Pancreas (tissue), 10 donors: Measurements from ENCODE around the gene COL6A1. TPM values are rescaled to one million over a fixed set of nuclear protein-coding genes. Genes with fewer than 3 reads are reported as not detected.
A peak's percentile ranks its signal among the peaks of the same experiment; 100 is the strongest.
"Not testable (repeated sequence)": the region's sequence is repeated elsewhere in the genome, so short reads cannot be mapped to it uniquely, and the experiment has no call there.

Source experiments
- ATAC-seq, 4 donors: fragments of 200-7000 bp; cut with Tn5 transposase; one replicate each; pipeline versions ENCODE4 v1.8.0 to v1.9.1; 2020; ENCODE audit warnings: mild to moderate bottlenecking in 4 of 4, moderate library complexity in 4 of 4
- DNase-seq, 6 donors: peaks; one replicate each; pipeline ENCODE4 v3.0.0-alpha.2; 2020
- FAIRE-seq: peaks from 2 replicates; lab custom pipeline; 2012; peaks lifted over from hg19 to GRCh38; lab: Jason Lieb, UNC
- H3K27ac ChIP-seq, 4 donors: fragments of 200-600 bp; sonication (generic); 1 replicate in 3 of 4; 2 replicates in 1 of 4; pipeline versions ENCODE4 v1.5.0 to v1.8.0; 2020
- H3K27me3 ChIP-seq, 4 donors: fragments of 200-600 bp; one replicate each; pipeline ENCODE4 v1.8.0; 2021
- H3K36me3 ChIP-seq, 3 donors: fragments of 200-600 bp; sonication (generic) in 1 of 3; one replicate each; pipeline versions ENCODE4 v1.5.0 to v1.8.0; 2020 to 2021
- H3K4me1 ChIP-seq, 3 donors: fragments of 200-600 bp; one replicate each; pipeline ENCODE4 v1.8.0; 2021
- H3K4me3 ChIP-seq, 4 donors: fragments of 200-600 bp; sonication (generic) in 2 of 4; one replicate each; pipeline versions ENCODE4 v1.5.0 to v1.8.0; 2020 to 2021
- H3K9me3 ChIP-seq, 4 donors: fragments of 200-600 bp; one replicate each; pipeline ENCODE4 v1.8.0; 2021
- CTCF ChIP-seq, 4 donors: fragments of 200-600 bp; sonication (generic) in 3 of 4; IDR thresholded peaks; one replicate each; pipeline versions ENCODE4 v1.5.0 to v1.8.0; 2021; ENCODE audit warnings: antibody characterized with exemption in 4 of 4
- WGBS, 2 donors: extraction: QIAGEN DNeasy Blood & Tissue Kit; methylation state at CpG; one replicate each; pipeline ENCODE4 v1.1.7; 2013; 5-methylcytosine and 5-hydroxymethylcytosine counted together
- intact Hi-C, 3 donors: fragments of 100-400 bp; cut with DNase I; formaldehyde crosslinking; loops; one replicate each; pipeline versions ENCODE4 v1.11.1 to v1.14.2; 2022
- polyA plus RNA-seq, 2 donors: library from polyadenylated mRNA; stranded (reverse); fragments of 200-250 nt; gene quantifications; one replicate each; pipeline ENCODE4 v1.2.3, GENCODE V29; 2013
- total RNA-seq, 6 donors: library from RNA; stranded (reverse); fragmentation: NEBNext Ultra II Directional in 4 of 6; extraction: Animal tissue kit (Norgen Biotek cat#: 25700) in 4 of 6; gene quantifications; one replicate each; pipeline versions ENCODE4 v1.2.1 to v1.2.4, GENCODE V29; 2021 to 2023
- donor health status: healthy with polysubstance abuse.
- donor health status: DM: no; HTN: no; CAD: no; lungs with moderate emphysema.
- donor health status: DM: no; HTN: no; CAD: no.
- donor health status: control.
- donor health status: control.
- donor health status: Bipolar disorder and iron deficiency.
- donor health status: DM: yes; HTN: yes; CAD: no.
- donor health status: DM: no; HTN: no; CAD: no.
- donor health status: DM: no; HTN: no; CAD: no.
- donor health status: DM: yes; HTN: yes; CAD: no.

COL6A1 gene
- total and polyA plus RNA-seq, 8 donors: 22.9 to 131 (median 61.2) TPM

- H3K27ac ChIP-seq: no peak overlapping the region
- no peaks in the 10 kb centered on the region for H3K4me1 ChIP-seq
- H3K36me3 ChIP-seq: no peaks in the 10 kb centered on the region
- H3K27me3 ChIP-seq: no peaks in the 10 kb centered on the region
- FAIRE-seq (no peak), DNase-seq (no peak), ATAC-seq (no peak)
- WGBS, 2 donors: 31 to 39% methylated on average over 2 of the region's 2 CpGs
- no peak for TF ChIP-seq CTCF (IDR thresholded peaks at IDR 0.05)
- intact Hi-C loops: no loop called here
- no peaks in the 10 kb centered on the region for H3K9me3 ChIP-seq
- H3K4me3 ChIP-seq: no peak overlapping the region
These were observed 63.6 kb downstream of the COL6A1 start for GRCh38 chr21:46045154-46045553.

GRCh38 chr21:46046471-46046870 lies 64.9 kb downstream of the COL6A1 start:
- no peaks in the 10 kb centered on the region for H3K27me3 ChIP-seq
- ATAC-seq: no peak
- H3K9me3 ChIP-seq: no peaks in the 10 kb centered on the region
- H3K4me3 ChIP-seq: no peak overlapping the region
- intact Hi-C loops: no loop called here
- no peaks in the 10 kb centered on the region for H3K4me1 ChIP-seq
- peak in 1 of 6 donors; percentile 3 for DNase-seq
- no peak for FAIRE-seq
- WGBS, 2 donors: 77 to 86% methylated on average over 12 of the region's 12 CpGs
- no peak for TF ChIP-seq CTCF (IDR thresholded peaks at IDR 0.05)
- H3K27ac ChIP-seq: no peak overlapping the region
- H3K36me3 ChIP-seq: no peaks in the 10 kb centered on the region

GRCh38 chr21:46046906-46047305 lies 65.3 kb downstream of the COL6A1 start:
- H3K27ac ChIP-seq, H3K9me3 ChIP-seq, H3K4me3 ChIP-seq, H3K4me1 ChIP-seq, ATAC-seq, H3K36me3 ChIP-seq, H3K27me3 ChIP-seq, FAIRE-seq, DNase-seq, intact Hi-C loops: not testable (repeated sequence)
- 86 to 96% methylated on average over 12 of the region's 12 CpGs for WGBS, 2 donors

- Histone ChIP-seq H3K9me3 (no peaks in the 10 kb centered on the region), H3K4me3 (no peak overlapping the region), H3K36me3 (no peaks in the 10 kb centered on the region), H3K4me1 (no peaks in the 10 kb centered on the region), H3K27ac (no peak overlapping the region), H3K27me3 (no peaks in the 10 kb centered on the region)
- WGBS, 2 donors: 22 to 23% methylated on average over 27 of the region's 27 CpGs
- DNase-seq (peak in 2 of 6 donors; percentile 36 to 40), FAIRE-seq (no peak), ATAC-seq (peak; percentile 35 to 84 (median 74))
- TF ChIP-seq CTCF (IDR thresholded peaks at IDR 0.05): no peak
- intact Hi-C loops: no loop called here
These were observed 67.6 kb downstream of the COL6A1 start for GRCh38 chr21:46048926-46049889.

- FAIRE-seq: no peak
- Histone ChIP-seq H3K4me3 (no peak overlapping the region), H3K4me1 (no peaks in the 10 kb centered on the region), H3K9me3 (no peaks in the 10 kb centered on the region), H3K36me3 (no peaks in the 10 kb centered on the region), H3K27me3 (no peaks in the 10 kb centered on the region), H3K27ac (no peak overlapping the region)
- no peak for DNase-seq
- no peak for TF ChIP-seq CTCF (IDR thresholded peaks at IDR 0.05)
- 71 to 80% methylated on average over 33 of the region's 33 CpGs for WGBS, 2 donors
- intact Hi-C loops: no loop called here
- no peak for ATAC-seq
These were observed 68.5 kb downstream of the COL6A1 start for GRCh38 chr21:46049890-46050667.
